GM23248 (cell line): ENCODE measurements around the gene NPS. TPM values are rescaled to one million over a fixed set of nuclear protein-coding genes. Genes with fewer than 3 reads are reported as not detected.

Experiments
- DNase-seq: peaks from one replicate; pipeline ENCODE4 v3.0.0-alpha.2; 2015
- H2AFZ ChIP-seq: fragments of 200-600 bp; sonication (generic); 2 replicates; pipeline ENCODE4 v1.6.1; 2016; ENCODE audit warnings: antibody characterized with exemption
- H3F3A ChIP-seq: fragments of 200-600 bp; sonication (generic); 2 replicates; pipeline ENCODE4 v1.6.1; 2016; ENCODE audit warnings: mild to moderate bottlenecking, antibody characterized with exemption, mixed run types; ENCODE audit not compliant: insufficient read depth
- H3K27ac ChIP-seq: fragments of 200-600 bp; sonication (generic); 2 replicates; pipeline ENCODE4 v1.5.1; 2016; ENCODE audit warnings: mild to moderate bottlenecking
- H3K27me3 ChIP-seq: fragments of 200-600 bp; sonication (generic); replicated peaks from 2 replicates; pipeline ENCODE4 v1.6.1; 2016; ENCODE audit warnings: mild to moderate bottlenecking; ENCODE audit not compliant: insufficient read depth
- H3K36me3 ChIP-seq: fragments of 200-600 bp; sonication (generic); 2 replicates; pipeline ENCODE4 v1.6.1; 2016; ENCODE audit warnings: low read depth, mild to moderate bottlenecking
- H3K4me1 ChIP-seq: fragments of 200-600 bp; sonication (generic); 2 replicates; pipeline ENCODE4 v1.6.1; 2016; ENCODE audit warnings: mild to moderate bottlenecking; ENCODE audit not compliant: insufficient read depth
- H3K4me2 ChIP-seq: fragments of 200-600 bp; sonication (generic); one replicate; pipeline ENCODE4 v1.6.1; 2016; ENCODE audit warnings: mild to moderate bottlenecking; ENCODE audit not compliant: unreplicated experiment
- H3K4me3 ChIP-seq: fragments of 200-600 bp; sonication (generic); 2 replicates; pipeline ENCODE4 v1.5.1; 2016; ENCODE audit warnings: mild to moderate bottlenecking
- H3K79me2 ChIP-seq: fragments of 200-600 bp; sonication (generic); 2 replicates; pipeline ENCODE4 v1.6.1; 2016; ENCODE audit warnings: mild to moderate bottlenecking; ENCODE audit not compliant: insufficient read depth
- H3K9ac ChIP-seq: fragments of 200-600 bp; sonication (generic); 2 replicates; pipeline ENCODE4 v1.6.1; 2016; ENCODE audit warnings: mild to moderate bottlenecking
- H3K9me2 ChIP-seq: fragments of 200-600 bp; sonication (generic); 2 replicates; pipeline ENCODE4 v1.6.1; 2016; ENCODE audit warnings: mixed run types, mild to moderate bottlenecking, moderate library complexity; ENCODE audit not compliant: insufficient read depth
- H3K9me3 ChIP-seq: fragments of 200-600 bp; sonication (generic); one replicate; pipeline ENCODE4 v1.6.1; 2017; ENCODE audit warnings: low read depth
- H4K20me1 ChIP-seq: fragments of 200-600 bp; sonication (generic); 2 replicates; pipeline ENCODE4 v1.6.0; 2016; ENCODE audit not compliant: insufficient read depth
- EZH2 ChIP-seq: fragments of 200-600 bp; sonication (generic); IDR thresholded peaks from 2 replicates; pipeline ENCODE4 v1.6.1; 2018; ENCODE audit warnings: antibody characterized with exemption, mild to moderate bottlenecking; ENCODE audit not compliant: insufficient read depth, poor library complexity, severe bottlenecking
- EZH2phosphoT487 ChIP-seq: fragments of 200-600 bp; sonication (generic); IDR thresholded peaks from 2 replicates; pipeline ENCODE4 v1.6.1; 2018; ENCODE audit warnings: antibody characterized with exemption, moderate library complexity, mild to moderate bottlenecking, low read depth; ENCODE audit not compliant: insufficient read depth
- WGBS, 2 experiments: methylation state at CpG; one replicate each; pipeline ENCODE4 v1.1.6; 2015 to 2017; ENCODE audit warnings: low lambda C conversion rate in 2 of 2, low coverage in 1 of 2; ENCODE audit errors: missing lambda C conversion rate in 2 of 2; 5-methylcytosine and 5-hydroxymethylcytosine counted together
- in situ Hi-C: fragments of 300-500 bp; cut with MboI; formaldehyde crosslinking; loops from 2 replicates; pipeline ENCODE4 v1.15.0; 2020
- polyA plus RNA-seq: library from polyadenylated mRNA; unstranded; fragments of >200 nt; fragmentation: Nextera tagmentation; extraction: Ambion mirVana; gene quantifications from 2 replicates; pipeline ENCODE4 v1.2.1, GENCODE V29; 2016
- total RNA-seq: library from RNA; depleted of rRNA; stranded (reverse); fragments of >200 nt; shearing (Covaris generic); gene quantifications from 2 replicates; pipeline ENCODE4 v1.2.3, GENCODE V29; 2014; rRNA removed

The NPS gene
- total and polyA plus RNA-seq, 2 experiments from 2014 or later: not detected

DNA sequence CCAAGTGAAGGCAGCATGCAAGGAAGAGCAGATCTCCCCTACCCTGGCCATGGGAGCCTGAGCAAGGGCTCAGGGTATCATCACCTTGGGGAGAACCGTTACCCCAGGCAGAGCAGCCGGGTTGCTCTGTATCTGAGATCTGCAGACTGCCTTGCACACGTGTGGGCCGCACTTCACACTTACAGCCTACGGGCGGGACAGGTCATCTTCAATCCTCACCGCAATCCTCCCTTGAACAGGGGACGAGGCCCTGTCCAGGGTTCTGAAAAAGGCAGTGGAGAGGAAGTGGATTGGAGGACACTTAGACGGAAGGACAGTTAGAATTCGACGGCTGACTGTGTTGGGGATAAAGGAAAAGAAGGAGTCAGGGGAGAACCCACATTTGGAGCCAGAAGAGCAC is 51.4 kb downstream of the NPS start:
- no peak for DNase-seq
- no peak overlapping the region for H3K27ac ChIP-seq
- H3K9me3 ChIP-seq: no peaks in the 10 kb centered on the region
- H3F3A ChIP-seq: no peaks in the 10 kb centered on the region
- no peak overlapping the region for H2AFZ ChIP-seq
- 24 to 32% methylated on average over 10 to 11 of the region's 11 CpGs for WGBS, 2 experiments
- no peak overlapping the region for H3K4me2 ChIP-seq
- H3K79me2 ChIP-seq: no peaks in the 10 kb centered on the region
- no peaks in the 10 kb centered on the region for H3K36me3 ChIP-seq
- no peaks in the 10 kb centered on the region for H3K4me1 ChIP-seq
- H3K9ac ChIP-seq: no peak overlapping the region
- no peaks in the 10 kb centered on the region for H3K27me3 ChIP-seq
- H4K20me1 ChIP-seq: no peaks in the 10 kb centered on the region
- TF ChIP-seq EZH2phosphoT487 (no peak), EZH2 (no peak)
- in situ Hi-C loops: no loop called here
- H3K4me3 ChIP-seq: no peak overlapping the region
- H3K9me2 ChIP-seq: no peaks in the 10 kb centered on the region

Other genes with a start within 250 kb of the NPS start
- gene FOXI2, start 187.9 kb downstream of the NPS start, total RNA-seq: not detected in 2 replicates
- gene FOXI2, start 187.9 kb downstream of the NPS start, polyA plus RNA-seq: not detected in 2 replicates